NT2/D1 (cell line): Measurements from ENCODE around the gene RRAS.

Experiments used
- SUZ12 ChIP-seq: IDR thresholded peaks from 2 replicates; pipeline ENCODE4 v1.6.1; 2011; ENCODE audit not compliant: insufficient read length, insufficient read depth; ENCODE audit errors: extremely low read depth
- YY1 ChIP-seq: IDR thresholded peaks from 2 replicates; pipeline ENCODE4 v1.6.1; 2011; ENCODE audit not compliant: insufficient read length, insufficient read depth
- ZNF274 ChIP-seq: IDR thresholded peaks from 2 replicates; pipeline ENCODE4 v1.6.1; 2011; ENCODE audit warnings: mild to moderate bottlenecking, low read depth, low read length

DNA sequence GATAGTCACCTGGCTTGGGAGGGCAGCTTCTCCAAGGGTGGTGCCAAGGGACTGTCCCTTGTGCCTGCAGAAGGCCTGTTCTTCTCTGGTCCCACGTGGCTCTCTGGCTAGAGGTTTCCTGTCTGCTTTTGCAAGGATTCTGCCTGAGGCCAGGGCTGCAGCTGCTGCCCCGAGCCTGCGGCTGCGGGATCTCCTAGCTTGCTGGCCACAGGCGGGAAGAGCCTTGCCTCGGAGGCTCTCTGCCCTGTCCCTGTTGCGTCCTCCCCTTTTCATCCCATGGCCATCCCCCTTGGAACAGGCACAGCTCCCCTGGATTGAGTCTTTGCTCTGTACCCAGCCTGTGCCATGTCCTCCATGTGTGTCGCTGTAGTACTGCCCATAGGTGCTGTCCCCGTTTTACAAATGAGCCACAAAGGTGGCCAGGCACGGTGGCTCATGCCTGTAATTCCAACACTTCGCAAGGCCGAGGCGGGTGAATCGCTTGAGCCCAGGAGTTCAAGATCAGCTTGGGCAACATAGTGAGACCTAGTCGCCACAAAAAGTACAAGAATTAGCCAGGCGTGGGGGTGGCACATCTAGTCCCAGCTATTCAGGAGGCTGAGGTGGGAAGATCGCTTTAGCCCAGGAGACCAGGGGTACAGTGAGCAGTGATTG lies 16.6 kb upstream of the RRAS start:
- TF ChIP-seq ZNF274 (no peak), SUZ12 (no peak), YY1 (no peak)
